ENCODE measurements around the gene DUSP6. TPM values are rescaled to one million over a fixed set of nuclear protein-coding genes. Genes with fewer than 3 reads are reported as not detected.

Gene DUSP6
- total and polyA plus RNA-seq, 2 experiments from 2014 or later: 96.1 to 112 TPM

DNA sequence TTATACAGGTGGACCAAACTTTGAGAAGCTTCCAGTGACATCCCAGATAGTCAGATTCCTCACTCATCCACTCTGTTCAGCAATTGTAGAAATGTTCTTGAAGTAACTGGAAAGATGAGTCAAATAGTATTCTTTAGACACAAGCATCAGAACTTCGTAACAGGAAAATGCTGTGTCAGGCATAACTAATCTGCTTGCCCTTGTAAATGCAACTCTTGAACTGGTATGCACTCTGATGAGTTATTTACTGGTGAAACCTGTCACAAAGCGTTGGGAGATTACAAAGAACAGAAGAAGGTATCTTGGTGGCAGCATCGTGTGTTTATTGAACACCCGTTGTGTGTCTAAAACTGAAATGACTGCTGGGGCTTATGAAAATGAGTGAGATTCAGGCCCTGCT is 10.8 kb upstream of the DUSP6 start:
- in situ Hi-C loops (cut with MboI): no loop called here
- 80 to 90% methylated on average over 4 of the region's 4 CpGs for WGBS, 2 experiments (ENCODE audit: low coverage in 1 of 2, low lambda C conversion rate in 2 of 2, missing lambda C conversion rate in 2 of 2)

DNA sequence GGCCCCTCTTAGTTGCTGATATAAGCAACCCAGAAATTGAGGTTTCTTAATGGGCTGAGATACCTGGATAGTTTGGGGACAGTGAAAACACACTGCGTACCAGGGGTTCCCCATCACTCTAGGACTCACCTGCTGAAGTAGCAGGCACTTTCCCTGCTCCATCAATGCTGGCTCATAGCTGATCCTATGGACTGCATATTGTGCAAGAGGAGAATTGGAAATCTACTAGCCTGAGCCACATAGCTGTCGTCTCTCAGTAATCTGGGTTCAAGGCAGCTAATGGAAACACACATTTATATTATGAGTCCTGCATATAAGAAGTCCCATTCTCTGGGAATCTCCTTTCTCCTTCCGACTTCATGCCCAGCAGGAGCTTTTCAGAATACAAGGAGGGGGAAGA is 7.3 kb upstream of the DUSP6 start:
- H3K9me3 ChIP-seq (ENCODE audit: low read depth): no peaks in the 10 kb centered on the region
- no peak overlapping the region for H3K27ac ChIP-seq
- no peak overlapping the region for H3K4me2 ChIP-seq (ENCODE audit: unreplicated experiment)
- peaks cover 17% of the 10 kb centered on the region; the same call in 1 of the 2 replicates for H3F3A ChIP-seq (ENCODE audit: insufficient read depth)
- no peak overlapping the region for H3K9ac ChIP-seq
- no peaks in the 10 kb centered on the region; the same call in 1 of the 2 replicates for H3K4me1 ChIP-seq (ENCODE audit: insufficient read depth)
- DNase-seq: no peak
- H3K27me3 ChIP-seq (replicated peaks; ENCODE audit: insufficient read depth): no peaks in the 10 kb centered on the region
- peaks cover 27% of the 10 kb centered on the region for H3K79me2 ChIP-seq (ENCODE audit: insufficient read depth)
- no peaks in the 10 kb centered on the region for H3K9me2 ChIP-seq (ENCODE audit: insufficient read depth)
- no peak for TF ChIP-seq EZH2phosphoT487 (IDR thresholded peaks at IDR 0.05; ENCODE audit: insufficient read depth, low read depth)
- H3K4me3 ChIP-seq: no peak overlapping the region
- 97 to 100% methylated on average over 3 of the region's 3 CpGs for WGBS, 2 experiments (ENCODE audit: low coverage in 1 of 2, low lambda C conversion rate in 2 of 2, missing lambda C conversion rate in 2 of 2)
- in situ Hi-C loops (cut with MboI): loop anchor here (10.0 kb wide), 1 partner anchor 305 kb away; no protein-coding TSS in a partner anchor
- H3K36me3 ChIP-seq (ENCODE audit: low read depth): no peaks in the 10 kb centered on the region
- no peaks in the 10 kb centered on the region; the same call in 1 of the 2 replicates for H4K20me1 ChIP-seq (ENCODE audit: insufficient read depth)
- no peak overlapping the region for H2AFZ ChIP-seq

More for the DNA sequence above, 10.8 kb upstream of the DUSP6 start:
- Histone ChIP-seq H3K36me3 (ENCODE audit: low read depth) (no peaks in the 10 kb centered on the region), H3K4me2 (ENCODE audit: unreplicated experiment) (no peak overlapping the region), H2AFZ (no peak overlapping the region), H3K4me1 (ENCODE audit: insufficient read depth) (no peaks in the 10 kb centered on the region), H3K27ac (no peak overlapping the region), H3K4me3 (no peak overlapping the region), H3K9me3 (ENCODE audit: low read depth) (no peaks in the 10 kb centered on the region), H3F3A (ENCODE audit: insufficient read depth) (0 out of 2 replicates have a peak, but pooled peaks cover 15% of the 10 kb centered on the region), H4K20me1 (ENCODE audit: insufficient read depth) (no peaks in the 10 kb centered on the region; the same call in 1 of the 2 replicates), H3K9ac (no peak overlapping the region), H3K9me2 (ENCODE audit: insufficient read depth) (0 out of 2 replicates have a peak, but pooled peaks cover 4% of the 10 kb centered on the region), H3K79me2 (ENCODE audit: insufficient read depth) (no peaks in the 10 kb centered on the region), H3K27me3 (replicated peaks; ENCODE audit: insufficient read depth) (no peaks in the 10 kb centered on the region)
- no peak for TF ChIP-seq EZH2 (IDR thresholded peaks at IDR 0.05; ENCODE audit: insufficient read depth, poor library complexity, severe bottlenecking)
- no peak for TF ChIP-seq EZH2phosphoT487 (IDR thresholded peaks at IDR 0.05; ENCODE audit: insufficient read depth, low read depth)
- DNase-seq: no peak

DNA sequence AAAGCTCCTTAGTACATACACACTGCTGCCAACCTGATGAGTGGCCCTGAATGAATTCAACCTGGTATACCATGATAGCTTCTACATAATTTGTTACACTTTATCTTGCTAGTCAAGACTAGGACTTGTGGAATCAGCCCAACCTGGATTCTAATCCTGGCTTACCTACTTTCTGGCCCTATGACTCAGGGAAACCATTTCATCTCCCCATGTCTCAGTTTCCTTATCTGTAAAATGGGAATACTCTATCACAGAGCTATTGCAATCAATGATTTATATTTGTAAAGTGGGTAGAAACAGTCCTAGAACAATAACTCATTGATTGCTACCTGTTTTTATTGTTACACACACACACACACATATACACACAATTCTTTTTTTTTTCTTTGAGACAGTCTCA is 6.5 kb upstream of the DUSP6 start:
- Histone ChIP-seq H3K4me2 (ENCODE audit: unreplicated experiment) (no peak overlapping the region), H3K9me3 (ENCODE audit: low read depth) (no peaks in the 10 kb centered on the region), H3F3A (ENCODE audit: insufficient read depth) (peaks cover 14% of the 10 kb centered on the region; the same call in 1 of the 2 replicates), H3K4me1 (ENCODE audit: insufficient read depth) (no peaks in the 10 kb centered on the region; the same call in 1 of the 2 replicates), H3K27ac (no peak overlapping the region), H3K4me3 (no peak overlapping the region), H3K27me3 (replicated peaks; ENCODE audit: insufficient read depth) (no peaks in the 10 kb centered on the region), H3K79me2 (ENCODE audit: insufficient read depth) (peaks cover 30% of the 10 kb centered on the region), H3K9me2 (ENCODE audit: insufficient read depth) (no peaks in the 10 kb centered on the region), H3K9ac (no peak overlapping the region), H4K20me1 (ENCODE audit: insufficient read depth) (no peaks in the 10 kb centered on the region; the same call in 1 of the 2 replicates), H3K36me3 (ENCODE audit: low read depth) (no peaks in the 10 kb centered on the region), H2AFZ (no peak overlapping the region)
- TF ChIP-seq EZH2phosphoT487 (IDR thresholded peaks at IDR 0.05; ENCODE audit: insufficient read depth, low read depth) (no peak), EZH2 (IDR thresholded peaks at IDR 0.05; ENCODE audit: insufficient read depth, poor library complexity, severe bottlenecking) (no peak)
- no peak for DNase-seq
- in situ Hi-C loops (cut with MboI): loop anchor here (10.0 kb wide), 1 partner anchor 304 kb away; no protein-coding TSS in a partner anchor

DNA sequence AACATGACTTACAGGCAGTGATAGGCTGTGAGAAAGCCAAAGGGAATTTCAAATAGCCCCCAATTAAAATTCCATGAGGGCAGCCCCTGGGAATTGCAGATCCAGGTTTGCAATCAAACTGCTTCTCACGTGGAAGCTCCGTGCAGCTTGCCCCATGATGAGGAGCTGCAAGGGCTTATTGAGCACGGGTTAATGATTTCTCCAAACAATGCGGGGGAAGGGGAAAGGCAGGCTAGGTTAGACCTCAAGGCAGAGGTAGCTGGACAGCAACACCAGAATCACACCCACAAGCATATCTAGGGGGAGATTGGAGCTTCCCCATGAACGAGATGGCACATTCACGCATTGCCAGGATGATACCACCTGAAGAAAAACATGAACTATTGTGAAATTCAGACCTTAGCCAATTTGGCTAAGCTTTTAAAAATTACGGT is 5.0 kb upstream of the DUSP6 start:
- no peak overlapping the region for H3K27ac ChIP-seq
- H3K79me2 ChIP-seq (ENCODE audit: insufficient read depth): peaks cover 30% of the 10 kb centered on the region
- H3K36me3 ChIP-seq (ENCODE audit: low read depth): no peaks in the 10 kb centered on the region
- no peak overlapping the region for H3K9ac ChIP-seq
- TF ChIP-seq EZH2phosphoT487 (IDR thresholded peaks at IDR 0.05; ENCODE audit: insufficient read depth, low read depth): no peak
- TF ChIP-seq EZH2 (IDR thresholded peaks at IDR 0.05; ENCODE audit: insufficient read depth, poor library complexity, severe bottlenecking): no peak
- H3K4me3 ChIP-seq: no peak overlapping the region
- no peak overlapping the region for H2AFZ ChIP-seq
- no peak for DNase-seq
- H3K4me2 ChIP-seq (ENCODE audit: unreplicated experiment): no peak overlapping the region
- no peaks in the 10 kb centered on the region for H3K27me3 ChIP-seq (replicated peaks; ENCODE audit: insufficient read depth)
- H4K20me1 ChIP-seq (ENCODE audit: insufficient read depth): no peaks in the 10 kb centered on the region; the same call in 1 of the 2 replicates
- in situ Hi-C loops (cut with MboI): loop anchor here (10.0 kb wide), 1 partner anchor 303 kb away; no protein-coding TSS in a partner anchor
- peaks cover 14% of the 10 kb centered on the region; the same call in 1 of the 2 replicates for H3F3A ChIP-seq (ENCODE audit: insufficient read depth)
- WGBS, 2 experiments (ENCODE audit: low coverage in 1 of 2, low lambda C conversion rate in 2 of 2, missing lambda C conversion rate in 2 of 2): 82 to 87% methylated on average over 7 of the region's 7 CpGs
- H3K9me2 ChIP-seq (ENCODE audit: insufficient read depth): no peaks in the 10 kb centered on the region
- H3K9me3 ChIP-seq (ENCODE audit: low read depth): no peaks in the 10 kb centered on the region
- H3K4me1 ChIP-seq (ENCODE audit: insufficient read depth): no peaks in the 10 kb centered on the region; the same call in 1 of the 2 replicates
